ENCODE measurements around the gene DNAJB9. TPM values are rescaled to one million over a fixed set of nuclear protein-coding genes. Genes with fewer than 3 reads are reported as not detected.
A peak's percentile ranks its signal among the peaks of the same experiment; 100 is the strongest.

The DNAJB9 gene
- total and polyA plus RNA-seq, 9 of the 15 experiments (the other 6 are each of a cell fraction or from before 2014, with no cell fraction given), result 4.3 to 34.2 (median 9.6) TPM

- TF ChIP-seq ZNF655 (CRISPR knock-in tag; IDR thresholded peaks at IDR 0.05), result no peak
- peak; percentile 51; the same call in 1 of the 2 replicates for TF ChIP-seq MYNN (IDR thresholded peaks at IDR 0.05)
- TF ChIP-seq MYNN (CRISPR knock-in tag; IDR thresholded peaks at IDR 0.05), result no peak
- peak; percentile 15 for TF ChIP-seq ZBTB17 (CRISPR knock-in tag; IDR thresholded peaks at IDR 0.05)
- TF ChIP-seq PBX2 (CRISPR knock-in tag; IDR thresholded peaks at IDR 0.05; ENCODE audit: low read depth), result peak; percentile 76; the same call in 1 of the 2 replicates
- peak; percentile 94 for TF ChIP-seq PBX2 (tag; conservative IDR thresholded peaks at IDR 0.05; ENCODE audit: low read depth)
- peak; percentile 83; the same call in 1 of the 2 replicates for TF ChIP-seq OTX1 (CRISPR knock-in tag; IDR thresholded peaks at IDR 0.05)
- peak; percentile 64 for TF ChIP-seq GTF2B (IDR thresholded peaks at IDR 0.05; ENCODE audit: extremely low read depth, insufficient read length)
- peak; percentile 97 for TF ChIP-seq MAX (CRISPR knock-in tag; IDR thresholded peaks at IDR 0.05)
- peak; percentile 93 for TF ChIP-seq SUPT5H (IDR thresholded peaks at IDR 0.05)
- TF ChIP-seq PML (IDR thresholded peaks at IDR 0.05; ENCODE audit: low read length), result peak; percentile 85; the same call in 1 of the 2 replicates
- TF ChIP-seq ZNF639 (CRISPR knock-in tag; conservative IDR thresholded peaks at IDR 0.05 in 1 of 2, IDR thresholded peaks at IDR 0.05 in 1 of 2), result peak in 1 of 2 experiments; percentile 73; a peak in 2 of 4 replicates
- TF ChIP-seq DMBX1 (CRISPR knock-in tag; IDR thresholded peaks at IDR 0.05; ENCODE audit: borderline replicate concordance), result 0 out of 2 replicates have a peak, but pooled peaks have one; percentile 50
- peak; percentile 98 for TF ChIP-seq ARID4B (CRISPR knock-in tag; IDR thresholded peaks at IDR 0.05)
- TF ChIP-seq LEF1 (IDR thresholded peaks at IDR 0.05), result 0 out of 2 replicates have a peak, but pooled peaks have one; percentile 7
- TF ChIP-seq SREBF1 (IDR thresholded peaks at IDR 0.05; ENCODE audit: borderline replicate concordance, low read depth, low read length), result 0 out of 2 replicates have a peak, but pooled peaks have one; percentile 2
Measured at GRCh38 chr7:108525985-108526767, 43.5 kb upstream of the DNAJB9 start, which contains the start of gene PNPLA8 (continued).

All from K562 (cell line).